A204.1 (cell line): Measurements from ENCODE around the gene SH3BGRL2.
"Not testable (repeated sequence)": the region's sequence is repeated elsewhere in the genome, so short reads cannot be mapped to it uniquely, and the experiment has no call there.

Experiments used
- FAIRE-seq: peaks from 2 replicates; lab custom pipeline; 2012; peaks lifted over from hg19 to GRCh38; lab: Jason Lieb, UNC

The SH3BGRL2 gene

DNA sequence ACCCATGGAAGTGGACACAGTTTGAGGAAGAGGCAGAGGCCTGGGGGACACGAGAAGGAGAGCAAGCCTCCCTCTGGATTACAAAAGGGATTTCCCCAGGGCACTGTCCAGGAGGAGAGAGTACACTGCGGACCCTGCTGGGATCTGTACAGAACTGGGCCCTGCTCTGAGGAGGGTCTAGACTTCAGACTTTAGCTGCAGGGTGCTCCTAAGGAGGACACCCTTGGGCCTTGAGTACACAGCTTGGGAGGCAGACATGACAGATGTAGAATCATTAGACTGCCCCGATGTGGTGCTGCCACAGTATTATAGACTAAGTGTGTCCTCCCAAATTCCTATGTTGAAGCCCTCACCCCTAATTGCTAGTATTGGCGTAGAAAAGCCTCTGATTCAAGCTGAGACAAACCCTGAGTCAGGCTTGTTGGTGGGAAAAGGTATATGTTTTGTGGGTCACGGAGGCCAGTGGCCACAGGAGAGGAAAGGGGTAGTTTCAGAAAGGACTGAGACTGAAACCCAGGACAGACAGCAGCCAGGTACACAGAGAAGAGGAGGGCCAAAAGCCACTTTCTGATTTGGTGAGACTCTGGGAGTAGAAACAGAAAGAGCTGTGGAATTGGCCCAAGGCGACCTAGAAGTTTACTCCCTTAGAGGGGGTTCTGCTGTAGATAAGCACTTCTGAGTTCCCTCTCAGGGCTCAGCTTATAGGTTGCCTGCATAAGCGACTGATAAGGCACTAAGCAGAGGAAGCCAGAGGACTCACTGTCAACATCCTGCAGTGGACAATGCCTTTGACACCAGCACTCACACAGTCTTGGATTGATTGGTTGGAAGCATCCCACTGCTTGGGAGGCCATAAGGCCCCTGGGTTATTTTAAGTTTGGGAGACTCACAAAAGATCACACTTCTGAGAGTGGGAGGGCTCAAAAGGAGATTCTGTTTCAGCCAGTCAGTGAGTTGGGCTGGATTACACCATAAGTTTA is 16.5 kb upstream of the SH3BGRL2 start:
- no peak for FAIRE-seq

DNA sequence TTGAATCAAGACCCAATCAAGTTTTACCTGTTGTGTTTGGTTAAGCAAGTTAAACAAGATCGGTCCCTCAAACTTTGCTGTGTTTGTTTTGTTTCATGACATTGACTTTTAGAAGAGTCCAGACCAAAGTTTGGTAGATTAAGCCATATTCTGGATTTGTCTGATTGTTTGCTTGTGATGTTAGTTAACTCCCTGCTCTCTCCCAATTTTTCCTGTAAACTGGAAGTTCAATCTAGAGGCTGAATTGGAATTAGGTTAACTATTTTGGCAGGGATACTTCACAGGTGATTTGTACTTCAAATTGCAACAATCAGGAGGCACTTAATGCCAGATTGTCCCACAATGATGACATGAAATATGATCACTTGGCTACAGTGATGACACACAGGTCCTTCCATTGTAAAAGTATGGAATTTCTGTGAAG is 13.6 kb upstream of the SH3BGRL2 start:
- FAIRE-seq = no peak

GRCh38 chr6:79618425-79618824 is 12.7 kb upstream of the SH3BGRL2 start:
- not testable (repeated sequence) for FAIRE-seq

DNA sequence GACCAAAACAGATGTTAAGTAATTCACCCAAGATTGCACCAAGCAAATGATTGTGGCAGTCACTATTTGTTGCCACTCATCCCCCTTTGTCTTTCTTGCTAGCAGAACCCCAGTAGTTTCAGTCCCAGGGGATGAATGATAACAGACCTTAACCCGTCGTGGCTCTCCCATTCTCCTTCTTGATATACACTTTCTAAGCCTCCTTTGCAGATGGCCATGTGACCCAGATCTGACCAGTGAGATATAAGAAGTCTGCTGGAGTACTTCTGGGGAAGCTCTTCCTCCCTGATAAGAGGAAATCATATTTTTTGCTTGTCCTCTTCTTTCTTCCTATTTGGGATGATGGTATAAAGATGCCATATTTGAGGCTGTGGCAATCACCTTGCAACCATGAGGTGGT is 9.6 kb upstream of the SH3BGRL2 start:
- no peak for FAIRE-seq

- FAIRE-seq = no peak
Measured at GRCh38 chr6:79622364-79622763, 8.8 kb upstream of the SH3BGRL2 start.

GRCh38 chr6:79623106-79623505 is 8.0 kb upstream of the SH3BGRL2 start:
- no peak for FAIRE-seq

DNA sequence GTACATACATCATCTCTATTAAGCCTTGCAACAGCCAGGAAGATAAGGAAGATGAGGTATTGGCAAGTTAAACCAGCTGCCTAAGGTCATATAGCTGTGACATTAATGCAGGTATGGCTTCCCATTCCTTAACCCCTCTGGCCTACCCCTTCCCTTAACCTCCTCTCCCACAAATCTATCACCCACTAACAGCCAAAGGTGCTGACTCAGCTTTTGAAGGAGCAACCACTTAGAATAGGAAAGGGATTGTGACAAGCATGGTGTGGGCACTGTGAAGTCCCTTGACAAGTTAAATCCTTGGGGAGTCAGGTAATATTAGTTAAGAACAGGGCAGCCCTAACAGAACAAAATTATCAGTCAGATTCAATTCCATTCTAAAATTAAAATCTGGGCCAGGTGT is 5.4 kb upstream of the SH3BGRL2 start:
- FAIRE-seq = no peak

DNA sequence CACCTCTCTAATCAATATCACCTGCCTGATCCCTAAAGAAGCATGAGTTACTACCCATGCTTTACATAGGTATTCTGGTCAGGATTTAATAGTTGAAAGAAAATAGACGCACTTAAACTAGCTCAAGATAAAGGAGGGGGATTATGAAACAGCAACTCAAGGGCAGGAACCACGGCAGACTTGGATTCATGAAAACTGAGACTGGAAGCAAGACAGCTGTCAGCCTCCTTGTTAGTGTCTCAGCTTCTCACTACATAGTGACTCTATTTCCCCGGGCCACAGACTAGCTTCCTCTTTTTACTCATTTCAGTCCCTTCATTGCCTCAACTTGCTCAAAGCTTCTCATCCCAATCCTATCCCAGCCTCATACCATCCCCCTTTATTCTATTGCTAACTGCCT is 4.3 kb upstream of the SH3BGRL2 start:
- FAIRE-seq = no peak

GRCh38 chr6:79627422-79627821 is 3.7 kb upstream of the SH3BGRL2 start:
- no peak for FAIRE-seq

DNA sequence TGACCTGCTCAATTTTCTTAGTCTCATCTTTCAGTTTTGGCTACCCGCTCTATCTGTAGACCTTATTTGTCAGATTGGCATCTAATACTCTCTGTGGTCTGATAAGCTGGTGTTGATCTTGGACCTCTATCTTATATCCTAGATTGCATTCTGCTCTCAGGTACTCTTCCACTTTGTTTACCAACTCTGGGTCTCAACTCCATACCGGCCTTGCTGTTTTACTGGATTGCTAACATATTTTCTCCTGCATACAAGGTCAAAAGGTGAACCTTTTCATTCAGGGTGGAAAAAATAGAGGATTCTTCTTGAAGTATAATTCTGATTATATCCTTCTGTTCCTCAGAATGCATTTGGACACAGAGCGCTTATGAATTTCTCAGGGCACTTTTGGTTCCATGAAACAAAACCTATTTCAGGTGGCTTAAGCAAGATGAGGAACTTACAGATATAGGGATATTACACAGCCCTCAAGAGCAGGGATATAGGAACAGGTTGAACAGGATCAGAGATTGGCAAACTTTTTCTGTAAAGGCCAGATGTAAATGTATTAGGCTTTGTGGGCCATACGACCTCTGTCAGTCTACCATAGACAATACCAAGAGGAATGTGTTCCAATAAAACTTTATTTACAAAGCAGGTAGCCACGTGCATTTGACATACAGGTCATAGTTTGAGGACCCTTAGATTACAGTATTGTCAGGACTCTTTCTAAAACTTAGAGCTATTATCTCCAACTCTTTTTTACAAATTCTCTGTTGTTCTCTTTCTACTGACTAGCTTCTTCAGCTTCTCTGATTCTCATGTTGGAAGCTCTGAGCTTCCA is 2.5 kb upstream of the SH3BGRL2 start:
- FAIRE-seq = no peak

DNA sequence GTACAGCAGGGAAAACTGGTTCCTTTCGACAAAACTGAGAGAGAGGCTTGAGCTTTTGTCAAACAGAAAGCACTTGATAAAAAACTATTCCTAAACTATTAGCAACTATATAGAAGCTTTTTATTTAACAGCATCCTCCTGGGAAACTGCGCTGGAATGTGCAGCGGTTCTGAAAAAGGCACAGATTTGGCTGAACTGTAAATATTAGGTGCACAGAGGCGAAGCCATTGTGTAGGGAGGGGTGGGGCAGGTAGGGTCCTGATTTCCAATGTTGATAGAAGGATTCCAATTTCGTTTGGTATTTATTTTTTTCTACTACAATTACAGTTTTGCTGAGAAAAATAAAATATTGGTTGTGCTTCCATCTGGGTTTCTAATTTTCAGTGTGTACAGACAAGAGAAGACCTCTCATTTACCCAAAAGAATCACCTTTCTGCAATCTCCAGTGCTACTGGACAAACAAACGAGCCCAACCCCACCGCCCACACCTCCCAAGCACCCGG is 698 bp upstream of the SH3BGRL2 start:
- no peak for FAIRE-seq

DNA sequence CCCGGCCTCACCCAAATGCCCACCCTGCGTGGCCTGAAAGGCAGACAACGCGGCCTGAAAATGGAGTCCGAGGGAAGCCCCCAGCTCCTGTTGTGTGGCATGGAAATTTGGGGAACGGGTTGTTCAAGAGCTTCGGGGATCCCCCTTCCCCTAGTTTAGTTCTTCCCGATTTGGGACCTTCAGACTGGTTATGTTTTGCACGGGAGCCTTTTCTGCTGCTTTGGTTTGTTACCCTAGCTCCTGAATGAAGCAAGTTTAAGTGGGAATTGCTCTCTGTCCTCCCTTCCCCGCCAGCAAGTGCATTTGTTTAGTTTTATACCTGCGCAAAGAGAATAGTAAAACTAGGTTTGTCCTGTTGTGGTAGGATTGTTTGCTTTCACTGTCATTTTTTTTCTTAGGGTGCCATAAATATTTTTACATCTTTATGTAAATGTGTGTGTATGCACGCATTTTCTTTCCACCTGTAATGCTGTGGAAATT is 604 bp downstream of the SH3BGRL2 start:
- FAIRE-seq = no peak

DNA sequence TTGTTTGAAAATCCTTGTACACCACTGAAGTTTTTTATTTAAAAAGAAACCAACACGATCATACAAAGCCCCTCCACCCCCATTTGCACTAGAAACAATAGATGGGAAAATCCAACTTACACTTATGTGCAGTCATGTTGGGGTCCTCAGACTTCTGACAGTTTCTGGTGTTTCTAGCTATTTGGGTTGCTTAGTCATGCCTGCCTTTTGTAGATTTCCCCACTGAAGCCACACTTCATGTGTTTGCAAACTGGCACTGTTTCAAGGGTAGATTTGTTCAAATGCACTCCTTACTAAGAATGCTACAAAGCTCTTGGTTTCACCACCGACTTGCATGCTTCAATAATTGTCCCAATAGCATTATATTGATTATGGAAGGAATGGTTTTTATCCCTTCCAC is 1.5 kb downstream of the SH3BGRL2 start:
- FAIRE-seq = no peak

GRCh38 chr6:79634491-79635231 is 3.5 kb downstream of the SH3BGRL2 start:
- FAIRE-seq = no peak

DNA sequence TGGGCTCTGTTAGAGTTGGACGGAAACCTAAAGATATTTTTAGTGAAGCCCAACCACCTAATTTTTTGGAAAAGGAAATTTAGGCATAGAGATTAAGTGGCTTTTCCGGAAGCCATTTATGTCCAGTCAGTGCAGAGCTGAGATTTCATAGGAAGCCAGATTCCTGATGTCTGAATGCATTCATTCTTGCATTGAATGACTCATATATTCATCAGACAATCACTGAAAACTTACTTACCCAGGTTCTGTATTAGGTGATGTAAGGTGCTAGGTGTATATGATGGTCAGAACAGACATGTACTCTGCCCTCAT is 4.1 kb downstream of the SH3BGRL2 start:
- FAIRE-seq = no peak

GRCh38 chr6:79636673-79637072 is 5.5 kb downstream of the SH3BGRL2 start:
- FAIRE-seq = no peak

GRCh38 chr6:79640146-79641111 is 9.3 kb downstream of the SH3BGRL2 start:
- no peak for FAIRE-seq

DNA sequence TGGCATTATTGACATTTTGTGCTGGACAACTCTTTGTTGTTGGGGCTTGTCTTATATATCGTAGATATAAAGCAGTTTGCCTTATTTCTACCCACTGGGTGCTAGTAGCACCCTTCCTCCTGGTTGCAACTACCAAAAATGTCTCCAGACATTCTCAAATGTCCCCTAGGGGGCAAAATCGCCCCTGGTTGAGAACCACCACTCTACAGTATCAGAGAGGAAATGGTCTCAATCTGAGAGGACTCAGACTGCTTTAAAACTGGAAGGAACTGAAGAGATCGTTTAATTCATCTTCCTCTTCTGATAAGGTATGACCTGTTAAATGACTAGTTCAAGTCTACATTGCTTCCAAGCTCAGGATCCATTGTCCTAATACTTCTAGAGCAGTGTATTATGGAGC is 14.9 kb downstream of the SH3BGRL2 start:
- no peak for FAIRE-seq

DNA sequence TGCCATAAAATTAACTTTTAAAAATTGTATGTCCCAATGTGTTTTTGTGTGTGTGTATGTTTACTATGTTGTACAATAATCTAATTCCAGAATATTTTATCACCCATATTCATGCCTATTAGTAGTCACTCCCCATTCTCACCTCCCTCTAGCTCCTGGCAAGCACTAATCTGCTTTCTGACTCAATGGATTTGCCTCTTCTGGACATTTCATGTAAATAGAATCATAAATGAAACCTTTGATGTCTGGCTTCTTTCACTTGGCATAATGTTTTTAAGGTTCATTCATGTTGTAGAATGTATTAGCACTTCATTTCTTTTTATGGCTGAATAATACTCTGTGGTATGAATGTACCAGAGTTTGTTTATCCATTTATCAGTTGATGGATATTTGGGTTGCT is 15.4 kb downstream of the SH3BGRL2 start:
- FAIRE-seq = no peak

- no peak for FAIRE-seq
Measured at GRCh38 chr6:79647741-79648140, 16.6 kb downstream of the SH3BGRL2 start.

GRCh38 chr6:79648328-79648727 is 17.2 kb downstream of the SH3BGRL2 start:
- FAIRE-seq = no peak
